OCI-LY7 (cell line): ENCODE results near the gene SLCO4A1. TPM values are rescaled to one million over a fixed set of nuclear protein-coding genes. Genes with fewer than 3 reads are reported as not detected.

Experiments used
- BruUV-seq: library from RNA; stranded (reverse); fragments of 400-500 nt; replicated peaks from 2 replicates; lab custom pipeline; 2021; lab: Mats Ljungman, UMichigan
- CTCF ChIA-PET: fragments of 300-600 bp; sonication (Branson Sonifier 250); formaldehyde crosslinking; loops from one replicate; lab custom pipeline; 2022; ENCODE audit warnings: antibody characterized with exemption; ENCODE audit not compliant: unreplicated experiment; lab: Charles Lee
- POLR2A ChIA-PET: fragments of 300-600 bp; sonication (Branson Sonifier 250); formaldehyde crosslinking; loops from one replicate; lab custom pipeline; 2022; ENCODE audit warnings: antibody characterized with exemption; lab: Charles Lee
- DNase-seq: peaks from one replicate; pipeline ENCODE4 v3.0.0-alpha.2; 2015; ENCODE audit warnings: low spot score
- H2AFZ ChIP-seq: fragments of 200-600 bp; sonication (generic), shearing (Covaris generic); 2 replicates; pipeline ENCODE4 v1.6.1; 2014; ENCODE audit warnings: mild to moderate bottlenecking, antibody characterized with exemption, low read length, moderate library complexity
- H3K27ac ChIP-seq: fragments of 200-600 bp; sonication (generic); 2 replicates; pipeline ENCODE4 v1.5.1; 2014; ENCODE audit warnings: mixed run types, low read depth, mild to moderate bottlenecking, moderate library complexity, low read length, inconsistent platforms; ENCODE audit not compliant: poor library complexity, severe bottlenecking
- H3K36me3 ChIP-seq: fragments of 200-600 bp; sonication (generic); 2 replicates; pipeline ENCODE4 v1.6.1; 2014; ENCODE audit warnings: mild to moderate bottlenecking, antibody characterized with exemption, low read length, moderate library complexity, mixed read lengths; ENCODE audit not compliant: insufficient read depth
- H3K4me1 ChIP-seq: fragments of 200-600 bp; sonication (generic); 2 replicates; pipeline ENCODE4 v1.5.1; 2014; ENCODE audit warnings: mild to moderate bottlenecking, low read length; ENCODE audit not compliant: insufficient read depth, poor library complexity, severe bottlenecking
- H3K4me2 ChIP-seq: fragments of 200-600 bp; sonication (generic); 2 replicates; pipeline ENCODE4 v1.6.1; 2014; ENCODE audit warnings: mild to moderate bottlenecking, low read length
- H3K4me3 ChIP-seq: fragments of 200-600 bp; sonication (generic); 2 replicates; pipeline ENCODE4 v1.5.1; 2014; ENCODE audit warnings: mild to moderate bottlenecking, low read depth, low read length; ENCODE audit not compliant: poor library complexity, severe bottlenecking
- H3K79me2 ChIP-seq: fragments of 200-600 bp; sonication (generic); 2 replicates; pipeline ENCODE4 v1.6.1; 2016; ENCODE audit warnings: low read depth, mild to moderate bottlenecking, low read length, moderate library complexity, mixed read lengths; ENCODE audit not compliant: insufficient read depth
- H3K9me2 ChIP-seq: fragments of 200-600 bp; sonication (generic); 2 replicates; pipeline ENCODE4 v1.6.1; 2016; ENCODE audit warnings: mild to moderate bottlenecking, low read length, mixed read lengths; ENCODE audit not compliant: insufficient read depth
- H3K9me3 ChIP-seq: fragments of 200-600 bp; sonication (generic); 2 replicates; pipeline ENCODE4 v1.6.1; 2014; ENCODE audit warnings: mild to moderate bottlenecking, mixed run types, low read length, mixed read lengths
- H4K20me1 ChIP-seq: fragments of 200-600 bp; sonication (generic); 2 replicates; pipeline ENCODE4 v1.6.1; 2014; ENCODE audit warnings: mild to moderate bottlenecking, antibody characterized with exemption, low read length, moderate library complexity, mixed read lengths; ENCODE audit not compliant: insufficient read depth
- CTCF ChIP-seq: fragments of 200-600 bp; sonication (generic); conservative IDR thresholded peaks from 2 replicates; pipeline ENCODE4 v1.5.1; 2014; ENCODE audit warnings: mild to moderate bottlenecking, antibody characterized with exemption, low read length, moderate library complexity, mixed read lengths
- EZH2phosphoT487 ChIP-seq: fragments of 200-600 bp; sonication (generic); IDR thresholded peaks from 2 replicates; pipeline ENCODE4 v1.6.1; 2018; ENCODE audit warnings: low read depth, borderline replicate concordance, mild to moderate bottlenecking, mixed run types, antibody characterized with exemption, low read length, moderate library complexity, mixed read lengths
- intact Hi-C: fragments of 100-400 bp; cut with micrococcal nuclease; formaldehyde crosslinking; loops from one replicate; pipeline ENCODE4 v1.10.0; 2022; ENCODE audit not compliant: unreplicated experiment
- total RNA-seq, 2 experiments: library from RNA; depleted of rRNA in 1 of 2; stranded (reverse); fragments of >200 nt in 1 of 2; shearing (Covaris generic) in 1 of 2; gene quantifications; 2 replicates each; pipeline ENCODE4 v1.2.3, GENCODE V29; 2014 to 2022

The SLCO4A1 gene
- total RNA-seq, 2 experiments from 2014 or later = 34.3 to 52.4 TPM

- Histone ChIP-seq H3K4me1 (peaks cover 53% of the 10 kb centered on the region), H3K4me2 (no peak overlapping the region; the same call in 1 of the 2 replicates)
- no peak for DNase-seq
These were observed 38.2 kb upstream of the SLCO4A1 start for GRCh38 chr20:62603907-62604785.

GRCh38 chr20:62604796-62605195, 37.5 kb upstream of the SLCO4A1 start:
- Histone ChIP-seq H2AFZ (no peak overlapping the region), H3K79me2 (no peaks in the 10 kb centered on the region), H3K4me3 (no peak overlapping the region), H3K4me2 (peak overlapping the region; percentile 64; the same call in 1 of the 2 replicates), H3K9me2 (no peaks in the 10 kb centered on the region), H3K36me3 (no peaks in the 10 kb centered on the region), H3K4me1 (peaks cover 53% of the 10 kb centered on the region), H3K9me3 (no peaks in the 10 kb centered on the region), H3K27ac (no peak overlapping the region), H4K20me1 (no peaks in the 10 kb centered on the region)
- TF ChIP-seq CTCF (no peak), EZH2phosphoT487 (no peak)
- DNase-seq = no peak
- no TSS peak for BruUV-seq
- POLR2A ChIA-PET = no interaction called here
- intact Hi-C loops = loop anchor here (5.0 kb wide), 1 partner anchor 267 kb away; no protein-coding TSS in a partner anchor
- CTCF ChIA-PET = no interaction called here

More at GRCh38 chr20:62603907-62604785, 38.2 kb upstream of the SLCO4A1 start:
- ChIA-PET CTCF (interaction anchor here (0.5 kb wide), 1 partner anchor 32 kb away, joined by 4 read pairs; no protein-coding TSS in a partner anchor), POLR2A (no interaction called here)
- no peak overlapping the region for H2AFZ ChIP-seq
- H3K36me3 ChIP-seq = no peaks in the 10 kb centered on the region
- no peaks in the 10 kb centered on the region for H4K20me1 ChIP-seq
- H3K79me2 ChIP-seq = no peaks in the 10 kb centered on the region
- H3K9me3 ChIP-seq = no peaks in the 10 kb centered on the region
- no peak overlapping the region for H3K27ac ChIP-seq
- no peaks in the 10 kb centered on the region for H3K9me2 ChIP-seq
- BruUV-seq = no TSS peak
- H3K4me3 ChIP-seq = no peak overlapping the region
- no peak for TF ChIP-seq CTCF
- no peak for TF ChIP-seq EZH2phosphoT487
- intact Hi-C loops = no loop called here
